Fibroblast of peridontal ligament (primary cell): ENCODE results near the gene ST6GALNAC3.
"Not testable (repeated sequence)": the region's sequence is repeated elsewhere in the genome, so short reads cannot be mapped to it uniquely, and the experiment has no call there.

Experiments
- DNase-seq: peaks from one replicate; pipeline ENCODE4 v3.0.0-alpha.2; 2010; ENCODE audit errors: extremely low read depth

The ST6GALNAC3 gene

DNA sequence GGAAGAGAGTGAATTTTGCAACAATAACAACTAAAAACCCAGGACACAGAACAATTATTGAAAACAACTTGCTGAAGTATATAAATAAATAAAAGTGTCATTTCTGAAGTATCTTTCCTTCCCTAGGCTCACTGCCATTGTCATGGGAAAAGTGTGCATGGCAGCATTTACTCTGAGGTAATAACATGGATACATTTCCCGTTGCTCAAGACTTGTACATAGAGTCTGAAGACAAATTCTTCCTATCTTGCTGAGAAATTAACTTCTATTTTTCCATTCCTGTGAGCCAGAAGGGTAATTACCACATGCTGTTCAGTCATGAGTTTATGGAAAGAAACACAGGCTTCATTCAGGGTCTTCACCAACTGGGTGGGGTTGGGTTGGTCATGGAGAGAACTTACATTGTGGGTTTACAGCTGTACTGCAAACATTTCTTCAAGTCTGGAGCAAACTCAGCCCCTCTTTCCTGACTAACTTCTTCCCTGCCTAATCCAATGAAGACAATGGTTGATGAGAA, 32.2 kb downstream of the ST6GALNAC3 start:
- DNase-seq = no peak

DNA sequence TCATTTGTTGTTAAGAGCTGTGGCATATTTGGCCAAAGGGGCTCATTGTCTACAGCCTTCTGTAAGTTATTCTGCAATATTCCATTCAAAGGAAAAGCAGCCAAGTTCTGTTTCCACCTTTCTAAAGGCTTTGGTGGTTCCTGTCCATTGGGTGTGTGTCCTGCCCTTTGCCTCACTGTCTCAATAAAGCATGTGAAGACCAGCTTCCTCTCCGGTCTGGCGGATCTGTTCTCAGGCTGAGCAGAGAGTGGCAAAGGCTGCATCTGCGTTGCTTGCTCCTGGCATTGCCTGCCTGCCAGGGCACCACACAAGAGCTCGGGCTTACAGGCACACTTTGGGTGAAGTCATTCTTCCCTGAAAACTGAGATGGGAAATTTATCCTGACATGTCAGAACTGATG, 34.9 kb downstream of the ST6GALNAC3 start:
- DNase-seq = no peak

DNA sequence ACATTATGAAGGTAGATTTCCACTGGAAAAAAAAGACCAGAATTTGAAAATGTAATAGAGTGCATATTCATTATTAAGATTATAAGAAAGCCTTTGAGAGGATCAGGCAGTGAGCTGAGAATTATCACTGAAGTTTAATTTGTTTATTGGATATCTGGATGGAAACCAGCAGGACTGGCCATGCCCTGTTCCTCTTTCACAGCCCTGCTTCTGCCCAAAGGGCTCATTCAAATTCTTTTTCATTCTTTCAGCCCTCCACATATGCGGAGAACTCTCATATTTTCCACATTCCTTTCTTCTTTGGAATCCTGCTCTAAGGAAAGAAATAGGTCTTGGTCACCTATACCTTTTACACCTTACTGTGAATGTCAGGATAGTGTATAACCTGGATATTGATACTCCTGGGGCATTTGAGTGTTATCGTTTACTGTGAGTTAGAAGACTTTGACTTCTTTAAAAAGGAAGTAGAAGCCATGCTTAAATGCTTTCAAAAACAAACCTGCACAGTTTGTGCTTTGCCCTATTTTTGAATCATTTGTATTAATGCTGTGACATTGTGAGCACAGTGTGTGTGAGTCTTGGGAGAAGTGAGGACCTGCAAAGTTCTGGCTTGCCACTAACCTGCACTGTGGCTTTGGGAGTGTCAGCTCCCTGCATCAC, 35.5 kb downstream of the ST6GALNAC3 start:
- DNase-seq = no peak

DNA sequence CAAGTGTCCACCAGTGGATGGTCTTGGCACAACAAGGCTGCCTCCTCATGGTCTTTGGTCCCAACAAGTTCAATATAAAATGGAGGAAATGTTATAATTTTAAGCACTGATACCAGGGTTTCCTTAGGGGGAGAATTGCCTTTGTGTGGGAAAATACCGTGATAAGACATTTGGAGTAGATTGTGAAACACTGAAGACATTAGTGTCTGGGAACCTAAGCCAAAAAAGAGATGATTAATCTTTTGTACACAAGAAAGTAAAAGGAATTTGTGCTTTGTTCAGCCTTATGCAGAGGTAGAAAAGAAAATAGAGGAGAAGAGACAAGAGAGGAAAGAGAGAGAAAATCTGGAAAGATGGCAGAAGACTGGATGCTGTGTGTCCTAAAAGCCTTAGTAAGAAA, 36.1 kb downstream of the ST6GALNAC3 start:
- DNase-seq = no peak

DNA sequence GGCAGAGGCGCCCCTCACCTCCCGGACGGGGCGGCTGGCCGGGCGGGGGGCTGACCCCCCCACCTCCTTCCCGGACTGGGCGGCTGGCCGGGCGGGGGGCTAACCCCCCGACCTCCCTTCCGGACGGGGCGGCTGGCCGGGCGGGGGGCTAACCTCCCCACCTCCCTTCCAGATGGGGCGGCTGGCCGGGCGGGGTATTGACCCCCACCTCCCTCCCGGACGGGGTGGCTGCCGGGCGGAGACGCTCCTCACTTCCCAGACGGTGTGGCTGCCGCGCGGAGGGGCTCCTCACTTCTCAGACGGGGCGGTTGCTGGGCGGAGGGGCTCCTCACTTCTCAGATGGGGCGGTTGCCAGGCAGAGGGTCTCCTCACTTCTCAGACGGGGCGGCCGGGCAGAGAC, 37.8 kb downstream of the ST6GALNAC3 start:
- not testable (repeated sequence) for DNase-seq

DNA sequence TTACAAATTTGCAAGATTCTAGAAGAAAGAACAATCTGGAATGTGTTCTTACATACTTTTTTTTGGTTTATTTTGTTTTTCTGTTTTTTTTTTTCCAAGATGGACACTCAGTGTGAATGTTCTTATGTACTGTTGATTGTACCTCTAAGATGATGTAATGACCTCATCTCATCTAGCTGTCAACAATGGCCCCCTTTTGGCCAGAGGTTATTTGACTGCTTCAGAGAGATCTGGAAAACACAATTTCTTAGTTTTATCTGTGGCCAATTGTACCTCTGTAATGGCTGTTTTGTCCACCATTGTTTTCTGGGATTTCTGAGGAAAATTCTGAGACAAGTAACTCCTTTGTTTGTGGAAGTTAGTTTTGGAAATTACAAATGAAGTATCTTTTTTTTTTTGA, 38.9 kb downstream of the ST6GALNAC3 start:
- DNase-seq = no peak

DNA sequence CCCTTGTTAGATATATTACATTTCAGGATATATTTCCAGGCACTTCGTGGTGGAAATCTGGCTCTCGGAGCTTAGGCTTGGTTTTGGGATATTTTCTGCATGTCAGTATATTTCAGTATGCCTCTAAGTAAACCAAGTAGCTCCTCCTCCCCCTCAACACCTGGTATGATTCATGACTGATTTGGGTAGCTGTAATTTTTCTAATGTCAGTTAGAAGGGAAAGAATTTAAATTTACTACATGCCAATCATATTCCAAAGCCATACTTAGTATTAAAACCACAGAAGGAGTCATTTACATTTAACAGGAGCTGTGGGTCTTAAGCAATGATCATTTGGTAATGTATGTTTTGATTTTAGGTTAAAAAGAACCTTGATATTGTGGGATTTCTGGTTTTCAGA, 40.6 kb downstream of the ST6GALNAC3 start:
- no peak for DNase-seq

DNA sequence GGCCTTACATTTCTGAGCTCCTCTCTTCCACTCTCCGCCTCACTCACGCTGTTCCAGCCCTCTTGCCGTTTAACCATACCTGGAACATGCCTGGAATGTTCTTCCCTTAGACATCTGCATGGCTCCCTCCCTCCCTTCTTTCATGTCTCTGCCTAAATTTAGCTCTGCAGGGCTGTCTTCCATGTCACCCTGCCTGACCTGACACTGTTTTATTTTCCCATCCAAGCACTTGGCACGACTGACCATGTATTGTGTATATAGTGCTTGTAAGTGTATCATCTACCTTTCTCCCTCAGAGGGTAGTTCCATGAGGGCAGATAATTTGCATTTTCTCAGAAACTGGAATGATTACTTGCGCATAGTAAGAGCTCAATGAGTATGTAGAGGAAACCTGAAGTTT, 47.3 kb downstream of the ST6GALNAC3 start:
- DNase-seq = no peak

DNA sequence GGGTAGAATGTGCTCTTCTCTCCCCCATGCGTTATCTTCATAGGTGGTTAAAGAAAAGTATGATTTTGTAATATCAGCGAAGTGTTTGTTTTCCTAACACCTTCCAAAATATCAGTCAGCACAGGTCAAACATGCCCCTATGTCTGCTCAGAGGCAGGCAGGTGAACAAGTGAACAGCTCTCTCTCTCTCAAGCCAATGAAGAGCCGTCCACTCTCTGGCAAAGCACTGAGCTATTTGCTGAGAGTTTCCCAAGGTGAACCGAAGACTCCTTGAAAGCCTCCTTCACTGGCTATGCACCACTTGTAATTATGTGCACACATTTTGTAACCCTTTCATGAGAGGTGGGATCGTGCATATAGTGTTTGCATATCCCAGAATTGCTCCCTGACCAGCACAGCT, 47.7 kb downstream of the ST6GALNAC3 start:
- DNase-seq = no peak

DNA sequence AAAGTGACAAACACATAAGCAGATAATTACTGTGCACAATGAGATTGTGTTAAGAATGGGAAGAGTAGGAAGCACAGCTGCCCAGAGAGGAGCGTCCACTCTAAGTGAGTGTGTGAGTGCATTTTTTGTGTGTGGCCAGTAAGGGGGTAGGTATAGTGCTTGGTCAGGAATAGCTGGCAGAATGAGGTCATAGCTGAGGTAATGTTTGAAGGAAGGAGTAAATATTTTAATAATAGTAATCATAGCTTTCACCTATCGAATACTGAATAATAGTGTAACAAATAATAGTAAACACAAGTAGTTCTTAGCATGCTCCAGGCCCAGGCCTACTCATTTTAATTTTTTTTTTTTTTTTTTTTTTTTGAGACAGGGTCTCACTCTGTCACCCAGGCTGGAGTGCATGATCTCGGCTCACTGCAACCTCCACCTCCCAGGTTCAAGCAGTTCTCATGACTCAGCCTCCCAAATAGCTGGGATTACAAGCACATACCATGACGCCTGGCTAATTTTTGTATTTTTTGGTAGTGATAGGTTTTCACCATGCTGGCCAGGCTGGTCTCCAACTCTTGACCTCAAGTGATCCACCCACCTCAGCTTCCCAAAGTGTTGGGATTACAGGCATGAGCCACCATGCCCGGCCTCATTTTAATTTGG, 49.0 kb downstream of the ST6GALNAC3 start:
- not testable (repeated sequence) for DNase-seq

DNA sequence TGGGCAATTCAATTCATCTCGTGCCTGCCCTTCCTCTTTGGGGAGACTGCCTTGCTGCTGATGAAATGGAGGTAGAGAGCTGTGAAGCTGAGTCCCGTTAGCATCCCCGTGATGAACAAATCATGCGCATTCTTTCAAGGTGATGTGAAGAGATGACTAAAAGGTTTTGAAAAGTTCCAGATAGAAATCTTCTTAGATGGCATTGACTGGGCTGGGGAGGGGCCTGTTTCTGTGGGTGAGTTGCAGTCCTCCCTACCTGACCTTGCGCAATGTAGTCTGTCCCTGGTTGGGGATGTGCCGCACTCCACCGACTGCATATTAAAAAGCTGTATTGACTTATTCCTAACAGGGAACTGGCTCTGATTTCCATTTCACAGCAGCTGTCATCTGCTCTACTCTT, 49.6 kb downstream of the ST6GALNAC3 start:
- no peak for DNase-seq

DNA sequence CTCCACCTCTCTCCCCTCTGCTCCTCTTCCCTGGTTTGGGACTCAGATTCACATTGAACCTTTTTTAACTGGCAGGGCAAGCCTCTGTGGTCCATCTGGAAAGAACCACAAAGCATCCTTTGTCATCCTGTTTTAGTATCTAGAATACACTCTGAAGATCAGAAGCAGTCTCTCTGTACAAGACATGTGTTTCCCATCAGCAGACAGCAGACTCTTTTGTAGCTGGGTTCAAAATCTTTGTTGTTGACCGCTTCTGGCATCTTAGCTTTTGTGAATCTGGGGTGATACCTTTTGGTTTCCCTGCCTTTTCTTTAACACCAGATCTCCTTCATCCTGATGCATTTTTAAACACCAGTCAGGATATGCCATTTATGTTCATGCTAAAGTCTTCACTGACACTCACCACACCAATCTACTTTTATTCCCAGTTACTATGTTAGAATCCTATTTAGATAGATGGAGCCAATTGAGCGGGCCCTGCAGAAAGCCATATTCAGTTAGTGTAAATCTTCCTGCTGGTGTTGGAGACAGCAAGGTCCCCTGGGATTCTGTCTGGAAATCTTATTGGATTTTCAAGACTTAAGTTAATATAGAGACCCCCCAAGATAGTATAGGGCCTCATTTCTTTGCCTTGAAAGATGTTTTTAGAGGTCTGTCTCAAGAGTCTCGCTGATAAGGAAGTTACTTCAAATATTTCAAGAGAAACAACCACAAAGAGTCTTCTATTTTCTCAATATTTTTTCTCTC, 51.1 kb downstream of the ST6GALNAC3 start:
- no peak for DNase-seq

DNA sequence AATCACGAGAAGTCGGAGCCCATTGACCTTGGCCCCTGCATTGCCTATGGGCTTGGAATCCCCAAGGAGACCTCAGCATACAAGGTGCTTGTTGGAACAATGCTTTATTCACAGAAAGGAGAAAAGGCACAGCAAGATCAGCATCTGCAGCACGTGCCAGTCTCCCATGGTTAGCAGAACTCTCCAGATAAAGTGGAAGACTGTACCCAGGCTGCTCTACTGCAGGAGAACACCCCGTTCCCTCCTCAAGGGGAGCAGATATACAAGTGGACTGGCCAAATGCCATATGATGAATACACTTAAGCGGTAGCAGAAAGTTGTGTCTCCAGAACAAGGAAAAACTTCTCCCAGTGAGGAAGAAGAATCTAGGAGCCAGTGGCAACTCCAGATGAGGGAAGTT, 53.5 kb downstream of the ST6GALNAC3 start:
- no peak for DNase-seq

DNA sequence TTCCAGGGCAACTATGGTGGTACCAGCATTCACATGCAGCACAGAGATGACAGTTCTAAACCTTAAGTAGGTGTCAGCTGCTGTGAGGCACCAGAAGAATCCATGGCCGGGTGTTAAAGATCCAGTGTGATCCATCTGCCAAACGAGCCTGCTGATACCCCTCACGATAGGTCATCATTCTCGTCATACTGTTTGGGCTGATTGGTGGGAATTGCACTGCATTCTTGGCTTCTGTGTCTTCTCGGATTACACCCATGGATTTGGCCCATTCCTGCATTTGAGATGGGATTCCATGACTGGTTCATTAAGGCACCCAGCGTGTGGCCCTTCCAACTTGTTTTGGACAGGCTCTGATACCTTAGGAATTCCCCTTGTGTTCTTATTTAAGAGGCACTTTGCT, 55.2 kb downstream of the ST6GALNAC3 start:
- DNase-seq = no peak

DNA sequence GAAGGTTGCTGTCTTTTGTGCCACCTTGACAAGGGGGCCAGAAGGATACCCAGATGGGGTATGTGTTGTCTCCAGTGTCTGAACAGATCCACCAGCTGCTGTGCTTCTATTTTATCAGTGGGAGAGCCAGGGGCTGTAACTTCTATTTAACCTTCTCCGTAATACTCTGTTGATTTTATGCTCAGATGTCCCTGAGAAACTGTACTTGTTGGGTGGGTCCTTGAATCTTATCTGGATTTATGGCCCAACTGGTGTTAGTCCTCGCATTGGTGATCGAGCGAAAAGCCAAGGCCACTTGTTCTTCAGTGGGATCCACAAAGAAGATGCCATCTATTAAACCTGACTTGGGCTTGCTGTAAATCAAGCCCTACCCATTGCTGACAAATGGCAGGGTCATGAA, 56.4 kb downstream of the ST6GALNAC3 start:
- no peak for DNase-seq

DNA sequence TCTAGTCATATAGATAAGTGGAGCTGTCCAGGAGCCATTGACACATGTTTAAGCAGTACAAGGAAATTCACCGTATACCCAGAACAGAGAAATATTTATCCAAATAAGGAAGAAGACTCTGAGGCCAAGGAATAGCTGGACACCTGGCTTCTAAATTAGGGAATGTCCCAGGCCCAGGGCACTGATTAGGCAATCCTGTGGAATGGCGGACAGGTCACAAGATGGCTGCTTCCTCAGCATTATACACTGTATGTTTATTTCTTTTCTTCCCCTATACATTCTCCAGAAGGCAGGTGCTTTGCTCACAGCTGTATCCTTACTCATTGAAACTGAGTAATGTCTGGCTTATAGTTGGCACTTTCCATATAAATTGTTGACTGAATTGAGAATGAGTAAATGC, 59.4 kb downstream of the ST6GALNAC3 start:
- DNase-seq = no peak

DNA sequence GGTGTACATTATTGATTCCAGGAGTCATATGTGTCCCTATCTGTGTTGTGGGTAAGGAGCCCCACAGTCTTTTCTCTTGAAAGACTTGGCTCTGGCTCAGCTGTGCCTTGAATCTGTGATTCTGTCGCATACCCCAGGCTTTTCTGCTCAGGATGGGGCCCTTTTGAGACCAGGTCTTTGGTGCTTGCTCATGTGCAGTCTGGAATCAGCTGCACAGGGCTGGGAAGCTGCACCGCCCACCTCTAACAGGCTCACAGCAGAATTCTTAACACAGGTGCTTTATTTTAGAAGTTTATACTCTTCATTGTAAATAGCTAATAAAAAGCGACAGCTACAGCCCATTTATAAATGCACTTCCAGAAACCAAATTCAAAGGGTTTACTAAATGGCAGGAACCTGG, 61.3 kb downstream of the ST6GALNAC3 start:
- DNase-seq = no peak

DNA sequence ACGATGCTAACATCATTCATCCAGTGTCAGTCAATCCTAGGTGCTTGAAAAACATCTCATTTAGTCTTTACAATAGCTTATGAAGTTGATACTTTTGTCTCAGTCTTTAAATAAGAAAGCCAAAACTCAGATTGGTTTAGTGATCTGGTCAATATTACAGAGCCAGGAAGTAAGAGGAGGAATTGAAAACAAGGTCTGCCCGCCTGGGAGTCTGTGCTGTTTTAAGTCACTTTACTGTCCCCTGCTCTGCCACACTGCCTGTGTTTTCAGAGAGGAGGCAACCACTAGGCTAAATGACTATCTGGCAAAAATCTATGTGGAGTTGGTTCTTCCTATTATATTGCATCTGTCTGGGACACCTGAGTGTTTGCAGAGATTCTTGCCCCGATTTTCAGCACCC, 62.3 kb downstream of the ST6GALNAC3 start:
- DNase-seq = no peak

DNA sequence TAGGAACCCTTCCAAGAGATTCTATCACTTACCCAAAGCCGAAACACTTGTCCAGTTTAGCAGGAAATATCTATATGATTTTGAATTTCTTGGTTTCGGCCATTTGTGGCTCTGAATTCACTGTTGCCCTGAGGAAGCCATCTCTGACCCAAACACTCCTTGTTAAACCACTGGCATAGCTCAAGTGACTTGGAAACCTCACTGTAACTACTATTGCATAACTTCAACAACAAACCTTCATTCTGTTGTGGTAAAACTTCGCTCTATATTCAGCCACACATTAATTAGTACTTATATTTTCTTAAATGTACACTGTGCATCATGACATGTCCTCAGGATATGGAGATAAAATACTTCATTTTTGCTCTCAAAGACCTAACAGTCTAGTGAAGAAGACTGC, 63.2 kb downstream of the ST6GALNAC3 start:
- no peak for DNase-seq

DNA sequence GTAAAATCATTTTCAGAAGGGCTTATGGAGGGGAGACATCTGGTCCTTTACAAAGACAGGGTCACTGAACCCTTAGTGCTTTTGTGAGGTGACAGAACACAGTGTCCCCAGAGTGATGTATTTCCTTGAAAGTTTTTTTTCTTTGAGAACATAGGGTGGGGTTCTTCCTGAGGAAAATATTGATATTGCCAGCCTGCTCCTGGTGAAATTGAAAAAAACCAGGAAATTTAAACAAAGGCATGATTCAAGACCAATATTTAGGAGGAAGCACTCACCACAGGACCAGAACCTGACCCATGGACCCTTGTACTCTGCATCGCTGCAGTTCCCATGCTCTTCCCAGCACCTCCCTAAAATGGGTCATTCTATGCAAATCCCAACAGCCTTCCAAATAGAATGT, 63.7 kb downstream of the ST6GALNAC3 start:
- no peak for DNase-seq

DNA sequence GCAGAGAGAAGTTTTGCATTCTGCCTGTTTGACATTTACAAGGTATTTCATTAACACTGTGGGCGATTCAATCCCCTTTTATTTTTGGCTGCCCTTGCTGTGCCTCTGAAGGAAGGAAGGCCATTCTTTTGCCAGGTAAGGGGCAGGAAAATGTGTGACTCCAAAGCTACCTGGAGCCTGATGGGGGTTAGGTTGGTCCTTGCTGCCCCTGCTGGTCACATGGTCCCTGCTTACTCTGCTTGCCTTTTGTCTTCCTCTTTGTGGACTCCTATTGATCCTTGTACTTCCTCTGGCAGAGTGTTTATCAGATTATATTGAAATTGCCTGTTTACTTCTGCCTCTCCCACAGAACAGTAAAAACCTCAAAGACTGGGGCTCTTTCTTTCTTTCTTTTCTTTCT, 65.7 kb downstream of the ST6GALNAC3 start:
- no peak for DNase-seq

DNA sequence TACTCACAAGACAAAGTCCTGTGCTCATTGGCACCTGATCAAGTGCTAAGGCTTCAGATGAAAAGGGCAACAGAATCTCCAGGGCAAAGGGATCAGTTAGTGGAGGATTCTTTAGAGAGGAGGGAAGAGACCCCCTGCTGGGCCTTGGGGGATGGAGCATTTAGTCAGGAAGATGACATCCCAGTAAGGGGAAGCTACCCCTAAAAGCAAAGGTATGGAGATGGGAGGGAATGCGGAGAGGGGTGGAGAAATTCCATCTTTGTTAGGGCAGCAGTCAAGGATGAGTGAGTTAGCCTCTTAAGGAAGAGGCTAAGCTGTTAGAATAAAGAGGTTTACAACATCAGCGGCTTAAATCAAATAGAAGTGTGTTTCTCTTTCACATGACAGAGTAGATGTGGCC, 67.4 kb downstream of the ST6GALNAC3 start:
- no peak for DNase-seq
